KMS-11 (cell line): ENCODE measurements around the gene SNX21.

Source experiments
- H2AFZ ChIP-seq: fragments of 200-600 bp; sonication (generic); 2 replicates; pipeline ENCODE4 v1.6.1; 2016; ENCODE audit warnings: antibody characterized with exemption, mixed run types, low read depth
- H3K27ac ChIP-seq: fragments of 200-600 bp; sonication (generic); 2 replicates; pipeline ENCODE4 v1.6.1; 2016; ENCODE audit warnings: mild to moderate bottlenecking, mixed run types
- H3K27me3 ChIP-seq: fragments of 200-600 bp; sonication (generic); 2 replicates; pipeline ENCODE4 v1.6.1; 2017; ENCODE audit warnings: mild to moderate bottlenecking, low read depth, mixed run types, moderate library complexity; ENCODE audit not compliant: insufficient read depth
- H3K36me3 ChIP-seq: fragments of 200-600 bp; sonication (generic); 2 replicates; pipeline ENCODE4 v1.6.1; 2017; ENCODE audit warnings: mild to moderate bottlenecking, mixed run types; ENCODE audit not compliant: insufficient read depth
- H3K4me1 ChIP-seq: fragments of 200-600 bp; sonication (generic); 2 replicates; pipeline ENCODE4 v1.6.1; 2016; ENCODE audit warnings: mild to moderate bottlenecking, low read depth, mixed run types; ENCODE audit not compliant: poor library complexity, severe bottlenecking
- H3K4me2 ChIP-seq: fragments of 200-600 bp; sonication (generic); 2 replicates; pipeline ENCODE4 v1.7.0; 2016; ENCODE audit warnings: mild to moderate bottlenecking, mixed run types
- H3K4me3 ChIP-seq: fragments of 200-600 bp; sonication (generic); IDR thresholded peaks from 2 replicates; pipeline ENCODE4 v1.6.1; 2017; ENCODE audit warnings: low read depth, low read length, mixed read lengths; ENCODE audit not compliant: insufficient read depth
- H3K79me2 ChIP-seq: fragments of 200-600 bp; sonication (generic); 2 replicates; pipeline ENCODE4 v1.6.1; 2016; ENCODE audit warnings: low read depth, mixed run types; ENCODE audit not compliant: insufficient read depth
- H3K9ac ChIP-seq: fragments of 200-600 bp; sonication (generic); 2 replicates; pipeline ENCODE4 v1.6.1; 2016; ENCODE audit warnings: mild to moderate bottlenecking, mixed run types
- H4K20me1 ChIP-seq: fragments of 200-600 bp; sonication (generic); 2 replicates; pipeline ENCODE4 v1.6.1; 2016; ENCODE audit warnings: mild to moderate bottlenecking, mixed run types; ENCODE audit not compliant: insufficient read depth
- TF ChIP-seq, protein P1 (sequence below): fragments of 200-600 bp; sonication (generic); conservative IDR thresholded peaks from 2 replicates; pipeline ENCODE4 v1.6.1; 2017; ENCODE audit warnings: low read depth, mild to moderate bottlenecking, antibody characterized with exemption, low read length, moderate library complexity, mixed read lengths

The SNX21 gene

DNA sequence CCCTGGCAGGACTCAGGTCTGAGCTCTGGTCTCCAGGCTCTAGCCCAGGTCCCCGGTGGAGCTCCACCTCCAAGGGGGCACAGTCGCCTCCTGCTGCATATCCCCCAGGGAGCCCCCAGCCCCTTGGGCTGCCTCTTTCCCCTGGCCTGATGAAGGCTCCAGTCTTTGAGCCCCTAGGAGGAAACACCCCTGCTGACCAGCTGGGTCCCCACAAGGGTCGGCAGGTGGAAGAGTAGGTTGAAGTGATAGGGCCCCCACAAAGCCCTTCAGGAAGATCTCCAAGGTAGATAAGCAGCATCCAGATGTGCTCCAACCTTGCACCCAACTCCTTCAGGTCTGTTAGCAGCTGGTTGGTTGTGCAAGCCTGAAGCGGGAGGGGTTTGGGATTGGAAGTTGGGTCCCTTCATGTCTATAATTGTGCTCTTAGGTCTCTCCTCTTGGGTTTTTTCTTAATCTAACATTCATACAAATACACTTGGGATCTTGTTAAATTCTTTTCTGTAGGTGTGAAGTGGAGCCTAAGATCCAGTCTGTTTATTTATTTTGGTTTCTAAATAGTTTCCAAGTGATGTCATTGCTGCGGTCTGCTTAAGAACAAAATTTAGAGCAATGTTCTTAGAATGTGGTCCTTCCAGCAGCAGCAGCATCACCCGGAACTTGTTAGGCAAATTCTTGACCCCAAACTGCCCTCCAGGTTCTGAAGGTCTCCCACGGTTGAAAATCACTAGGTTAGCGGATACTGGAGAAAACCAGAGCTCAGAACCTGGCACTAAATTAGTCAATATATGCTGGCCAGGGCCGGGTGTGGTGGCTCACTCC is 16.0 kb upstream of the SNX21 start:
- peaks cover 9% of the 10 kb centered on the region for H3K4me1 ChIP-seq
- no peak overlapping the region for H3K27ac ChIP-seq
- no peak overlapping the region for H3K4me3 ChIP-seq
- no peak overlapping the region for H2AFZ ChIP-seq
- no peak overlapping the region for H3K9ac ChIP-seq
- peaks cover 13% of the 10 kb centered on the region for H3K79me2 ChIP-seq
- H4K20me1 ChIP-seq, result no peaks in the 10 kb centered on the region
- H3K27me3 ChIP-seq, result no peaks in the 10 kb centered on the region
- TF ChIP-seq, protein P1, sequence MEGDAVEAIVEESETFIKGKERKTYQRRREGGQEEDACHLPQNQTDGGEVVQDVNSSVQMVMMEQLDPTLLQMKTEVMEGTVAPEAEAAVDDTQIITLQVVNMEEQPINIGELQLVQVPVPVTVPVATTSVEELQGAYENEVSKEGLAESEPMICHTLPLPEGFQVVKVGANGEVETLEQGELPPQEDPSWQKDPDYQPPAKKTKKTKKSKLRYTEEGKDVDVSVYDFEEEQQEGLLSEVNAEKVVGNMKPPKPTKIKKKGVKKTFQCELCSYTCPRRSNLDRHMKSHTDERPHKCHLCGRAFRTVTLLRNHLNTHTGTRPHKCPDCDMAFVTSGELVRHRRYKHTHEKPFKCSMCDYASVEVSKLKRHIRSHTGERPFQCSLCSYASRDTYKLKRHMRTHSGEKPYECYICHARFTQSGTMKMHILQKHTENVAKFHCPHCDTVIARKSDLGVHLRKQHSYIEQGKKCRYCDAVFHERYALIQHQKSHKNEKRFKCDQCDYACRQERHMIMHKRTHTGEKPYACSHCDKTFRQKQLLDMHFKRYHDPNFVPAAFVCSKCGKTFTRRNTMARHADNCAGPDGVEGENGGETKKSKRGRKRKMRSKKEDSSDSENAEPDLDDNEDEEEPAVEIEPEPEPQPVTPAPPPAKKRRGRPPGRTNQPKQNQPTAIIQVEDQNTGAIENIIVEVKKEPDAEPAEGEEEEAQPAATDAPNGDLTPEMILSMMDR, result no peak
- H3K36me3 ChIP-seq, result peaks cover 9% of the 10 kb centered on the region; the same call in 1 of the 2 replicates
- H3K4me2 ChIP-seq, result no peak overlapping the region

DNA sequence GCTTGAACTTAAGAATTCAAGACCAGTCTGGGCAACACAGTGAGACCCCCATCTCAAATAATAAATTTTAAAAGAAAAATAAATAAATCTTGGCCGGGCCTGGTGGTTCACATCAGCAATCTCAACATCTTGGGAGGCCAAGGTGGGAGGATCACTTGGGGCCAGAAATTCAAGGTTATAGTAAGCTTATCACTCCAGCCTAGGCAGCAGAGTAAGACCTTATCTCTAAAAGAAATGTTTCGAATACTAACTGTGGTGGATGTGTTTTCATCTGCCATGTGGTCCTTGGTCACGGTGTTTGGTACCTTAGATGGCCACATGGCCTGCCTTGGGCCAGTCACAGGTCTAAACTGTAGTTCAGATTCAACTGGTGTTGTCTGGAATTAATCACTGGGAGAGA is 15.4 kb upstream of the SNX21 start:
- no peak overlapping the region for H3K9ac ChIP-seq
- H3K4me2 ChIP-seq, result no peak overlapping the region
- H3K79me2 ChIP-seq, result peaks cover 7% of the 10 kb centered on the region
- H4K20me1 ChIP-seq, result no peaks in the 10 kb centered on the region
- H3K36me3 ChIP-seq, result peaks cover 9% of the 10 kb centered on the region; the same call in 1 of the 2 replicates
- H3K4me1 ChIP-seq, result peaks cover 9% of the 10 kb centered on the region
- H3K27ac ChIP-seq, result no peak overlapping the region
- no peak overlapping the region for H2AFZ ChIP-seq
- H3K27me3 ChIP-seq, result no peaks in the 10 kb centered on the region
- H3K4me3 ChIP-seq, result no peak overlapping the region
- TF ChIP-seq, protein P1, result no peak

DNA sequence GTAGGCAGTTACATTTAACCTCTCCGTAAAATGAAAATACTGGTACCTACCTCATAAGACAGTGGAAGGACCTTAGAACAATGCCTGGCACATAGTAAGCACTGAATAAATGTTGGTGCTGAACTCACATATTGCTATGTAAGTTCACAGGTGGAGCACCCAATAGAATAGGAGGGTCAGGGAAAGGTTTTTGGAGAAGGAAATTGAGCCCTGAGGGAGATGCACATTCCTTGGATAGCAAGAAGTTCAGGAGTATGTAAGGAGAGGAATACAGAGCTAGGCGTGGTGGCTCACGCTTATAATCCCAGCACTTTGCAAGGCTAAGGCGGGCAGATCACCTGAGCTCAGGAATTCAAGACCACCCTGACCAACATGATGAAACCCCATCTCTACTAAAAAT is 14.1 kb upstream of the SNX21 start:
- no peak overlapping the region for H2AFZ ChIP-seq
- H3K9ac ChIP-seq, result no peak overlapping the region
- H3K36me3 ChIP-seq, result peaks cover 9% of the 10 kb centered on the region; the same call in 1 of the 2 replicates
- no peak overlapping the region for H3K4me3 ChIP-seq
- H3K79me2 ChIP-seq, result no peaks in the 10 kb centered on the region
- no peak overlapping the region for H3K27ac ChIP-seq
- H3K27me3 ChIP-seq, result no peaks in the 10 kb centered on the region
- TF ChIP-seq, protein P1, result no peak
- H4K20me1 ChIP-seq, result no peaks in the 10 kb centered on the region
- no peak overlapping the region for H3K4me2 ChIP-seq
- no peaks in the 10 kb centered on the region for H3K4me1 ChIP-seq

DNA sequence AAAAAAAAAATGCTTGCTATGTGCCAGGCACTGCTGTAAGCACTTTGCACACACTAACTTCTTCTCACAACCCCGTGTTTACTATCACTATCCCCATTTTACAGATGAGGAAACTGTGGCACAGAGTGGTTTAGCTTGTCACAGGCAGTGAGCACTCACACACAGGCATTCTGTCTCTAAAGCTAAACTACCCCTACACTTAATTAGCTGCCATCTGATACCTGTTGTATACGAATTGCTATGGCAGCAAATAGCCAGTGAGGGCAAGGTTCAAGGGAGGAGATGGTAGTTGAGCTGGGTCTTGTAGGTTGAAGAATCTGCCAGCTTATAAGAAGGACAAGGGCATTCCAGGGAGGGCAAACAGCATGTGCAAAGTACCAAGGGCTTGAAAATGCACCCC is 11.7 kb upstream of the SNX21 start:
- Histone ChIP-seq H3K4me1 (no peaks in the 10 kb centered on the region), H4K20me1 (no peaks in the 10 kb centered on the region), H3K79me2 (no peaks in the 10 kb centered on the region), H3K4me3 (no peak overlapping the region), H3K9ac (no peak overlapping the region), H3K27me3 (no peaks in the 10 kb centered on the region), H3K36me3 (no peaks in the 10 kb centered on the region), H3K4me2 (no peak overlapping the region), H2AFZ (no peak overlapping the region), H3K27ac (no peak overlapping the region)
- TF ChIP-seq, protein P1, result no peak
